ENCODE results near the gene SCMH1.

- TF ChIP-seq GATA2 (IDR thresholded peaks at IDR 0.05; ENCODE audit: low read depth, low read length) = no peak
- TF ChIP-seq GATA3 (IDR thresholded peaks at IDR 0.05; ENCODE audit: low read depth, low read length) = no peak
Measured at GRCh38 chr1:41003127-41003639, 238.9 kb downstream of the SCMH1 start.

All from SH-SY5Y (cell line).